Endodermal cell (in vitro differentiated cells): ENCODE measurements around the gene GIMAP6. TPM values are rescaled to one million over a fixed set of nuclear protein-coding genes. Genes with fewer than 3 reads are reported as not detected.

Experiments
- DNase-seq: peaks from one replicate; pipeline ENCODE4 v3.0.0-alpha.2; 2017
- H3K27ac ChIP-seq: 2 replicates; pipeline ENCODE4 v1.5.1; 2013; ENCODE audit warnings: mild to moderate bottlenecking, low read depth, low read length, moderate library complexity
- H3K27me3 ChIP-seq: 2 replicates; pipeline ENCODE4 v1.6.1; 2013; ENCODE audit warnings: mild to moderate bottlenecking, low read length, moderate library complexity; ENCODE audit not compliant: insufficient read depth, control insufficient read depth, poor library complexity, severe bottlenecking
- H3K36me3 ChIP-seq: 2 replicates; pipeline ENCODE4 v1.7.0; 2013; ENCODE audit warnings: mild to moderate bottlenecking, low read length, moderate library complexity; ENCODE audit not compliant: control insufficient read depth, insufficient read depth
- H3K4me1 ChIP-seq: one replicate; pipeline ENCODE4 v1.7.0; 2013; ENCODE audit warnings: low read length; ENCODE audit not compliant: control insufficient read depth, insufficient read depth
- H3K4me3 ChIP-seq: 2 replicates; pipeline ENCODE4 v1.5.1; 2013; ENCODE audit warnings: mild to moderate bottlenecking, low read length, moderate library complexity
- H3K9ac ChIP-seq: 2 replicates; pipeline ENCODE4 v1.6.1; 2013; ENCODE audit warnings: mild to moderate bottlenecking, low read length, moderate library complexity; ENCODE audit not compliant: poor library complexity, severe bottlenecking; ENCODE audit errors: extremely low read depth
- H3K9me3 ChIP-seq: 2 replicates; pipeline ENCODE4 v1.6.1; 2013; ENCODE audit warnings: mild to moderate bottlenecking, low read length, moderate library complexity; ENCODE audit not compliant: control insufficient read depth
- H3K27ac Mint-ChIP-seq: 2 replicates; pipeline ENCODE4 v1.8.0; 2020; ENCODE audit warnings: mixed read lengths
- H3K27me3 Mint-ChIP-seq: 2 replicates; pipeline ENCODE4 v1.8.0; 2021; ENCODE audit warnings: mild to moderate bottlenecking, mixed read lengths; ENCODE audit not compliant: insufficient read depth
- H3K36me3 Mint-ChIP-seq: 2 replicates; pipeline ENCODE4 v1.8.0; 2020; ENCODE audit warnings: low read depth, mixed read lengths
- H3K4me1 Mint-ChIP-seq: 2 replicates; pipeline ENCODE4 v1.8.0; 2020; ENCODE audit warnings: mixed read lengths
- H3K4me3 Mint-ChIP-seq: 2 replicates; pipeline ENCODE4 v1.8.0; 2020; ENCODE audit warnings: mild to moderate bottlenecking, moderate library complexity, mixed read lengths
- H3K9me3 Mint-ChIP-seq: 2 replicates; pipeline ENCODE4 v1.8.0; 2020; ENCODE audit warnings: mild to moderate bottlenecking, mixed read lengths
- WGBS, 2 experiments: methylation state at CpG; one replicate each; pipeline versions ENCODE4 v1.1.5 to v1.1.7; 2013; ENCODE audit warnings: missing lambda C conversion rate in 2 of 2, mixed read lengths in 1 of 2; ENCODE audit not compliant: insufficient coverage in 1 of 2, insufficient read length in 1 of 2; 5-methylcytosine and 5-hydroxymethylcytosine counted together
- total RNA-seq, 2 donors: library from RNA; stranded (reverse); fragmentation: NEBNext Ultra II Directional in 1 of 2; extraction: Animal tissue kit (Norgen Biotek cat#: 25700) in 1 of 2; gene quantifications; 2 replicates in 1 of 2; 3 replicates in 1 of 2; pipeline ENCODE4 v1.2.1, GENCODE V29; 2021
- TF ChIP-seq, protein P1 (sequence below): fragments of 200-600 bp; sonication (generic); conservative IDR thresholded peaks from 2 replicates; pipeline ENCODE4 v1.5.0; 2021; ENCODE audit warnings: antibody characterized with exemption, mild to moderate bottlenecking

The GIMAP6 gene
- total RNA-seq, 2 donors from 2014 or later = not detected

DNA sequence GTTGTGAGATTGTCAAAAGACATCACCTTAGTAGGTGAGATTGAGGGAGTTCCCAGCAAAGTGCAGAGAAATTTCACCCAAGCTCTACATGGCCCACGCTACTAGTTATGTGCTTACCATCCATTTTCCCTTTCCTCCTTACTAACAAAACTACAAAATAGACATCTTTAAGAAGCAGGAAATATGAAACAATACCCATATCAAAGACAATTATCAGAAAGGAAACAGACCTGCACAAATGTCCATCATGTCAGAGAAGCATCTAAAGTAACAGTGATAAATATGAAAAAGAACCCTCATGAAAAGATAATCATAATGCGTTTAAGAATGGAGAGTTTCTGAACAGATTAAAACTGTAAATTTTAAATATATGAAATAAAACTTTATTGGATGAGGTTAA is 36.8 kb downstream of the GIMAP6 start:
- no peaks in the 10 kb centered on the region for H3K27me3 ChIP-seq
- TF ChIP-seq, protein P1, sequence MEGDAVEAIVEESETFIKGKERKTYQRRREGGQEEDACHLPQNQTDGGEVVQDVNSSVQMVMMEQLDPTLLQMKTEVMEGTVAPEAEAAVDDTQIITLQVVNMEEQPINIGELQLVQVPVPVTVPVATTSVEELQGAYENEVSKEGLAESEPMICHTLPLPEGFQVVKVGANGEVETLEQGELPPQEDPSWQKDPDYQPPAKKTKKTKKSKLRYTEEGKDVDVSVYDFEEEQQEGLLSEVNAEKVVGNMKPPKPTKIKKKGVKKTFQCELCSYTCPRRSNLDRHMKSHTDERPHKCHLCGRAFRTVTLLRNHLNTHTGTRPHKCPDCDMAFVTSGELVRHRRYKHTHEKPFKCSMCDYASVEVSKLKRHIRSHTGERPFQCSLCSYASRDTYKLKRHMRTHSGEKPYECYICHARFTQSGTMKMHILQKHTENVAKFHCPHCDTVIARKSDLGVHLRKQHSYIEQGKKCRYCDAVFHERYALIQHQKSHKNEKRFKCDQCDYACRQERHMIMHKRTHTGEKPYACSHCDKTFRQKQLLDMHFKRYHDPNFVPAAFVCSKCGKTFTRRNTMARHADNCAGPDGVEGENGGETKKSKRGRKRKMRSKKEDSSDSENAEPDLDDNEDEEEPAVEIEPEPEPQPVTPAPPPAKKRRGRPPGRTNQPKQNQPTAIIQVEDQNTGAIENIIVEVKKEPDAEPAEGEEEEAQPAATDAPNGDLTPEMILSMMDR = no peak
- Mint-ChIP-seq H3K36me3 (no peaks in the 10 kb centered on the region), H3K27me3 (peaks cover 10% of the 10 kb centered on the region), H3K9me3 (peaks cover 82% of the 10 kb centered on the region), H3K27ac (no peak overlapping the region), H3K4me1 (no peaks in the 10 kb centered on the region), H3K4me3 (no peak overlapping the region)
- no peak overlapping the region for H3K27ac ChIP-seq
- H3K36me3 ChIP-seq = no peaks in the 10 kb centered on the region
- peaks cover 4% of the 10 kb centered on the region for H3K9me3 ChIP-seq
- WGBS, 2 experiments = 49% methylated on average over 2 of the region's 2 CpGs; no CpG with 5 or more reads in 1 of the 2 experiments
- no peaks in the 10 kb centered on the region for H3K4me1 ChIP-seq
- DNase-seq = no peak
- no peak overlapping the region for H3K9ac ChIP-seq
- H3K4me3 ChIP-seq = no peak overlapping the region

DNA sequence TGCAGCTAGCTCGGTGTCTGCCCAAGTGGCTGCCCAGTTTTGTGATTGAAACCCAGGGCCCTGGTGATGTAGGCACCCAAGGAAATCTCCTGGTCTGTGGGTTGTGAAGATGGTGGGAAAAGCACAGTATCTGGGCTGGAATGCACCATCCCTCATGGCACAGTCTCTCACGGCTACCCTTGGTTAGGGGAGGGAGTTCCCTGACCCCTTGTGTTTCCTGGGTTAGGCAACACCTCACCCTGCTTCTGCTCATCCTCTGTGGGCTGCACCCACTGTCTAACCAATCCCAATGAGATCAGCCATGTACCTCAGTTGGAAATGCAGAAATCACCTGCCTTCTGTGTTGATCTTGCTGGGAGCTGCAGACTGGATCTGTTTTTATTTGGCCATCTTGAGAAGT is 37.4 kb downstream of the GIMAP6 start:
- DNase-seq = no peak
- Histone ChIP-seq H3K9me3 (peaks cover 4% of the 10 kb centered on the region), H3K36me3 (no peaks in the 10 kb centered on the region), H3K4me3 (no peak overlapping the region), H3K9ac (no peak overlapping the region), H3K4me1 (no peaks in the 10 kb centered on the region), H3K27ac (no peak overlapping the region), H3K27me3 (no peaks in the 10 kb centered on the region)
- Mint-ChIP-seq H3K27ac (no peak overlapping the region), H3K36me3 (no peaks in the 10 kb centered on the region), H3K27me3 (peaks cover 8% of the 10 kb centered on the region), H3K9me3 (peaks cover 77% of the 10 kb centered on the region), H3K4me1 (no peaks in the 10 kb centered on the region), H3K4me3 (no peak overlapping the region)
- 93% methylated on average over 2 of the region's 2 CpGs; no CpG with 5 or more reads in 1 of the 2 experiments for WGBS, 2 experiments
- TF ChIP-seq, protein P1 = no peak

DNA sequence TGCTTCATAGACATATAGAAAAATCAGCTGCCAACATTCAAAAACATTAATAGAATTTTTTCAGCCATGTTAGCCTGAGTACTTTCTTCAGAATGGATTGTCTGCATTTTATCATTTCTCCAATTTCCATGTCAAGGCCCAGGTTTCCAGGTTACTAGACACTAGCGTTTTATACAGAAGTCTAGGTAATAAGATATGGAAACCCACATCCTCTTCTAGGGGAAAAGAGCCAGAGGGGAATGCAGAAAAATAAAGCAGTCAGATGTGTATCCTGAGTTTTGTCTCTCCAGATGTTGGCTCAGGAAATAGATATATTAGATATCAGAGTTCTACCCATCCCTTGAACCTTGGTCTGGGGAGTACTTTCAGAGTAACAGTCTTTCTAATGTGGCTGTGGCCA is 44.6 kb downstream of the GIMAP6 start:
- Mint-ChIP-seq H3K4me1 (no peaks in the 10 kb centered on the region), H3K36me3 (no peaks in the 10 kb centered on the region), H3K4me3 (no peak overlapping the region), H3K9me3 (peaks cover 31% of the 10 kb centered on the region), H3K27ac (no peak overlapping the region), H3K27me3 (peaks cover 24% of the 10 kb centered on the region)
- H3K27me3 ChIP-seq = peaks cover 23% of the 10 kb centered on the region
- no peaks in the 10 kb centered on the region for H3K36me3 ChIP-seq
- H3K27ac ChIP-seq = no peak overlapping the region
- H3K9ac ChIP-seq = no peak overlapping the region
- WGBS, 2 experiments = 86 to 88% methylated on average over 1 of the region's 1 CpG
- TF ChIP-seq, protein P1 = no peak
- H3K4me3 ChIP-seq = no peak overlapping the region
- peaks cover 2% of the 10 kb centered on the region for H3K9me3 ChIP-seq
- DNase-seq = no peak
- H3K4me1 ChIP-seq = no peaks in the 10 kb centered on the region
